Caco-2 (cell line): ENCODE data around the gene ANKRD63. TPM values are rescaled to one million over a fixed set of nuclear protein-coding genes. Genes with fewer than 3 reads are reported as not detected.

Source experiments
- BruUV-seq: library from RNA; stranded (reverse); fragments of 400-500 nt; replicated peaks from 2 replicates; lab custom pipeline; 2021; lab: Mats Ljungman, UMichigan
- CTCF ChIA-PET: fragments of 300-600 bp; sonication (Branson Sonifier 250); formaldehyde crosslinking; loops from one replicate; lab custom pipeline; 2022; ENCODE audit warnings: antibody characterized with exemption; lab: Charles Lee
- POLR2A ChIA-PET: fragments of 300-600 bp; sonication (Branson Sonifier 250); formaldehyde crosslinking; loops from one replicate; lab custom pipeline; 2022; ENCODE audit warnings: antibody characterized with exemption; lab: Charles Lee
- DNase-seq, 2 experiments: peaks; one replicate each; pipeline versions ENCODE4 v3.0.0 to v3.0.0-alpha.2; 2020 to 2022
- H3K27me3 ChIP-seq: replicated peaks from 2 replicates; pipeline ENCODE4 v1.6.0; 2011; ENCODE audit warnings: low read length; ENCODE audit not compliant: control insufficient read depth, insufficient read depth
- H3K36me3 ChIP-seq: 2 replicates; pipeline ENCODE4 v1.5.1; 2011; ENCODE audit warnings: low read length; ENCODE audit not compliant: control insufficient read depth, insufficient read depth
- H3K4me1 ChIP-seq: fragments of 250-450 bp; sonication (Bioruptor Pico); 2 replicates; pipeline ENCODE4 v1.5.1; 2020; ENCODE audit warnings: mild to moderate bottlenecking
- H3K4me3 ChIP-seq: 2 replicates; pipeline ENCODE4 v1.5.1; 2011; ENCODE audit warnings: low read depth, mild to moderate bottlenecking, control low read depth, low read length
- H3K9me3 ChIP-seq: fragments of 250-450 bp; sonication (Bioruptor Pico); 2 replicates; pipeline ENCODE4 v1.5.1; 2020; ENCODE audit warnings: mild to moderate bottlenecking, moderate library complexity
- H3K27ac Mint-ChIP-seq: one replicate; pipeline ENCODE4 v1.8.0; 2022; ENCODE audit warnings: mixed read lengths; ENCODE audit not compliant: unreplicated experiment
- H3K27me3 Mint-ChIP-seq: one replicate; pipeline ENCODE4 v1.8.0; 2022; ENCODE audit warnings: mixed read lengths; ENCODE audit not compliant: insufficient read depth, unreplicated experiment
- H3K36me3 Mint-ChIP-seq: one replicate; pipeline ENCODE4 v1.8.0; 2022; ENCODE audit warnings: mild to moderate bottlenecking, mixed read lengths; ENCODE audit not compliant: insufficient read depth, unreplicated experiment
- H3K4me1 Mint-ChIP-seq: one replicate; pipeline ENCODE4 v1.8.0; 2022; ENCODE audit warnings: low read depth, mixed read lengths; ENCODE audit not compliant: unreplicated experiment
- H3K4me3 Mint-ChIP-seq: one replicate; pipeline ENCODE4 v1.8.0; 2022; ENCODE audit warnings: mild to moderate bottlenecking, moderate library complexity, mixed read lengths; ENCODE audit not compliant: unreplicated experiment
- H3K9me3 Mint-ChIP-seq: one replicate; pipeline ENCODE4 v1.8.0; 2022; ENCODE audit warnings: mixed read lengths; ENCODE audit not compliant: unreplicated experiment
- intact Hi-C: fragments of 100-400 bp; cut with micrococcal nuclease; formaldehyde crosslinking; loops from one replicate; pipeline ENCODE4 v1.10.0; 2022; ENCODE audit not compliant: unreplicated experiment
- total RNA-seq: library from RNA; stranded (reverse); gene quantifications from 2 replicates; pipeline ENCODE4 v1.2.3, GENCODE V29; 2022
- TF ChIP-seq, protein P1 (sequence below), 2 experiments: fragments of 200-600 bp in 1 of 2; IDR thresholded peaks; 1 replicate in 1 of 2; 2 replicates in 1 of 2; pipeline versions ENCODE4 v1.5.1 to v1.8.0; 2011 to 2022; ENCODE audit warnings: antibody characterized with exemption in 1 of 2, control low read depth in 1 of 2, inconsistent platforms in 1 of 2, low read depth in 1 of 2, low read length in 1 of 2, mild to moderate bottlenecking in 1 of 2, moderate library complexity in 1 of 2; ENCODE audit not compliant: insufficient read depth in 1 of 2, severe bottlenecking in 1 of 2, unreplicated experiment in 1 of 2

The ANKRD63 gene
- total RNA-seq, 1 experiment from 2014 or later: 0.79 TPM

DNA sequence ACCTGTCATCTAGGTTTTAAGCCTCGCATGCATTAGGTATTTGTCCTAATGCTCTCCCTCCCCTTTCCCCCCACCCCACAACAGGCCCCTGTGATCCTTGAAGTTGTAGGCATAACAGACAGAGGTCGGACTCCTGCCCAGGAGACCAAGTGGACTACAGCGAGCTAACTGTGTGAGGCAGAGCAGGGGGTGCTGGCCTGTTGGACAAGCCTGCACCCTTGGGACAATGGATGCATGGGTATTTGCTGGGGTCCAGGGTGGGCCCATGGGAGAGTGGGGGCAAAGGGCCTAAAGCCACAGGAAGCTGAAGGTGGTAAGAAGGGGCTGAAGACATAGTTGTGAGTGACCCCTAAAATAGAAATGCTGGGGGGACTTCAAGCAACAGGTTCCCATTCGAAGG, 22.4 kb upstream of the ANKRD63 start:
- CTCF ChIA-PET: interaction anchor here (0.6 to 1.0 kb wide), 4 partner anchors 16 to 233 kb away, joined by 3 to 4 read pairs (median 4); no protein-coding TSS in a partner anchor
- H3K27ac Mint-ChIP-seq: no peak overlapping the region
- H3K4me1 Mint-ChIP-seq: no peaks in the 10 kb centered on the region
- intact Hi-C loops: no loop called here
- H3K4me3 ChIP-seq: no peak overlapping the region
- H3K36me3 Mint-ChIP-seq: no peaks in the 10 kb centered on the region
- TF ChIP-seq, protein P1, sequence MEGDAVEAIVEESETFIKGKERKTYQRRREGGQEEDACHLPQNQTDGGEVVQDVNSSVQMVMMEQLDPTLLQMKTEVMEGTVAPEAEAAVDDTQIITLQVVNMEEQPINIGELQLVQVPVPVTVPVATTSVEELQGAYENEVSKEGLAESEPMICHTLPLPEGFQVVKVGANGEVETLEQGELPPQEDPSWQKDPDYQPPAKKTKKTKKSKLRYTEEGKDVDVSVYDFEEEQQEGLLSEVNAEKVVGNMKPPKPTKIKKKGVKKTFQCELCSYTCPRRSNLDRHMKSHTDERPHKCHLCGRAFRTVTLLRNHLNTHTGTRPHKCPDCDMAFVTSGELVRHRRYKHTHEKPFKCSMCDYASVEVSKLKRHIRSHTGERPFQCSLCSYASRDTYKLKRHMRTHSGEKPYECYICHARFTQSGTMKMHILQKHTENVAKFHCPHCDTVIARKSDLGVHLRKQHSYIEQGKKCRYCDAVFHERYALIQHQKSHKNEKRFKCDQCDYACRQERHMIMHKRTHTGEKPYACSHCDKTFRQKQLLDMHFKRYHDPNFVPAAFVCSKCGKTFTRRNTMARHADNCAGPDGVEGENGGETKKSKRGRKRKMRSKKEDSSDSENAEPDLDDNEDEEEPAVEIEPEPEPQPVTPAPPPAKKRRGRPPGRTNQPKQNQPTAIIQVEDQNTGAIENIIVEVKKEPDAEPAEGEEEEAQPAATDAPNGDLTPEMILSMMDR (IDR thresholded peaks at IDR 0.05; ENCODE audit: insufficient read depth in 1 of 2, low read depth in 1 of 2, low read length in 1 of 2, severe bottlenecking in 1 of 2, unreplicated experiment in 1 of 2): no peak
- no peaks in the 10 kb centered on the region for H3K36me3 ChIP-seq
- DNase-seq: no peak
- H3K4me1 ChIP-seq: no peaks in the 10 kb centered on the region
- POLR2A ChIA-PET: no interaction called here
- no peaks in the 10 kb centered on the region for H3K27me3 Mint-ChIP-seq
- no TSS peak for BruUV-seq
- no peaks in the 10 kb centered on the region; the same call in 1 of the 2 replicates for H3K9me3 ChIP-seq
- no peaks in the 10 kb centered on the region for H3K27me3 ChIP-seq
- H3K9me3 Mint-ChIP-seq: no peaks in the 10 kb centered on the region
- H3K4me3 Mint-ChIP-seq: no peak overlapping the region

DNA sequence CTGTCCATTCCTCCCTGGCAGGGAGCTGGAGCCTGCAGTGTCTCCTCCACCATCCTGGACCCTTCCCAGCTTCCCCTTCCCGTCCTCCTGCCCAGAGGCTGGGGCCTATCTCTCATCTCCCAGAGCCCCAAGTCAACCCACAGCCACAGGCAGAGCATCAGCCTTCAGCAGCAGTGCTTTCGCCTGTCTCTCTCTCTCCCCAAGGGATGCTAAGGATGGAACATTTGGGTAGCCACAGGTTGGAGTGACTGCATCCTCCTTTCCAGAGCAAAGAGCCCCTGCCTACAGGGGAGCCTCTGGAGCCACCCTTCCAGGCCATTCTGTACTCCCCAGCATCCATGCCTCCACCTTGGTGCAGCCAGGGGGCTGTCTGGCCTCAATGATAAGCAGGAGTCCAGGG, 20.7 kb upstream of the ANKRD63 start:
- CTCF ChIA-PET: no interaction called here

DNA sequence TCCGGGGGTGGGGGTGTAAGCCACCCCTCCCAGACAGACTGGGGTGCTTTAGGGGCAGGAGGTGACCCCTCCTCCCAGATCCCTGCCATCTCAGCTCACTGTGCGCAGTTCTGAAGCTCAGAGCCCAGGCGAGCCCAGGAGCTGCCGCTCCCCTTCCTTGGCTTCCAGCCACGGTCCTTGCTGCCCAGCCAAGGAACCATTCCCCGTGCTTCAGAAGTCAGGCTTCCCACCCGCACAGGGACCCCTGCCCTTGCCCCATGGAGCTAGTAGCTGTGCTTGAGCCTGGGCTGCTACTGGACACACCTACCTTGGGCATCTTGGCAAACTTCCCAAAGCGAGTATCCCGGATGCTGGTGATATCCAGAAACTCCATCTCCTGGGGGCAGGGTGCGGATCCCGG, 20.1 kb upstream of the ANKRD63 start:
- Mint-ChIP-seq H3K4me3 (no peak overlapping the region), H3K27ac (no peak overlapping the region), H3K9me3 (no peaks in the 10 kb centered on the region), H3K27me3 (no peaks in the 10 kb centered on the region), H3K36me3 (no peaks in the 10 kb centered on the region), H3K4me1 (no peaks in the 10 kb centered on the region)
- Histone ChIP-seq H3K27me3 (no peaks in the 10 kb centered on the region), H3K4me3 (no peak overlapping the region), H3K9me3 (no peaks in the 10 kb centered on the region; the same call in 1 of the 2 replicates), H3K36me3 (no peaks in the 10 kb centered on the region), H3K4me1 (no peaks in the 10 kb centered on the region)
- TF ChIP-seq, protein P1 (IDR thresholded peaks at IDR 0.05; ENCODE audit: insufficient read depth in 1 of 2, low read depth in 1 of 2, low read length in 1 of 2, severe bottlenecking in 1 of 2, unreplicated experiment in 1 of 2): no peak
- DNase-seq: no peak
- no TSS peak for BruUV-seq
- ChIA-PET CTCF (no interaction called here), POLR2A (no interaction called here)
- intact Hi-C loops: no loop called here

More for the DNA sequence above, 20.7 kb upstream of the ANKRD63 start:
- Mint-ChIP-seq H3K27ac (no peak overlapping the region), H3K9me3 (no peaks in the 10 kb centered on the region), H3K4me1 (no peaks in the 10 kb centered on the region), H3K36me3 (no peaks in the 10 kb centered on the region), H3K4me3 (no peak overlapping the region), H3K27me3 (no peaks in the 10 kb centered on the region)
- TF ChIP-seq, protein P1 (IDR thresholded peaks at IDR 0.05; ENCODE audit: insufficient read depth in 1 of 2, low read depth in 1 of 2, low read length in 1 of 2, severe bottlenecking in 1 of 2, unreplicated experiment in 1 of 2): no peak
- no peak for DNase-seq
- H3K4me3 ChIP-seq: no peak overlapping the region
- no peaks in the 10 kb centered on the region for H3K27me3 ChIP-seq
- BruUV-seq: no TSS peak
- intact Hi-C loops: no loop called here
- no peaks in the 10 kb centered on the region for H3K36me3 ChIP-seq
- no peaks in the 10 kb centered on the region for H3K4me1 ChIP-seq
- POLR2A ChIA-PET: no interaction called here
- H3K9me3 ChIP-seq: no peaks in the 10 kb centered on the region; the same call in 1 of the 2 replicates
